Measurements from ENCODE around the gene CCNY. TPM values are rescaled to one million over a fixed set of nuclear protein-coding genes. Genes with fewer than 3 reads are reported as not detected.

Gene CCNY
- total RNA-seq, 1 donor, result 68.6 TPM

DNA sequence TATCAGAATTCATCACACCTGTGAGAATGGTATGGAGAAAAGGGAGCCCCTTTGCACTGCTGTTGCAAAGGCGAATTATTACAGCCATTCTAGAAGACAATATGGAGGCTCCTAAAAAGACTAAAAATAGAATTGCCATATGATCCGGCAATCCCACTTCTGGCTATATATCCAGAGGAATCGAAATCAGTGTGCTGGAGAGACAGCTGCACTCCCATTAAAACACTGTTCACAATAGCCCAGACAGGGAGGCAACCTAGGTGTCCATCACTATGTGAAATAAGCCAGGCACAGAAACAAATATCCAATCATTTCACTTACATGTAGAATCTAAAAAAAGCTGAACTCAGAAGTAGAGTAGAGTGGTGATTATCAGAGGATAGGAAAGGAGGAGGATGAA lies 242.8 kb downstream of the CCNY start:
- Histone ChIP-seq H3K4me1 (ENCODE audit: insufficient read depth, low read length) (no peaks in the 10 kb centered on the region), H3K9me3 (ENCODE audit: low read depth, low read length) (no peaks in the 10 kb centered on the region), H3K4me3 (ENCODE audit: low read length) (no peak overlapping the region), H3K27me3 (ENCODE audit: insufficient read depth, low read length) (no peaks in the 10 kb centered on the region)

DNA sequence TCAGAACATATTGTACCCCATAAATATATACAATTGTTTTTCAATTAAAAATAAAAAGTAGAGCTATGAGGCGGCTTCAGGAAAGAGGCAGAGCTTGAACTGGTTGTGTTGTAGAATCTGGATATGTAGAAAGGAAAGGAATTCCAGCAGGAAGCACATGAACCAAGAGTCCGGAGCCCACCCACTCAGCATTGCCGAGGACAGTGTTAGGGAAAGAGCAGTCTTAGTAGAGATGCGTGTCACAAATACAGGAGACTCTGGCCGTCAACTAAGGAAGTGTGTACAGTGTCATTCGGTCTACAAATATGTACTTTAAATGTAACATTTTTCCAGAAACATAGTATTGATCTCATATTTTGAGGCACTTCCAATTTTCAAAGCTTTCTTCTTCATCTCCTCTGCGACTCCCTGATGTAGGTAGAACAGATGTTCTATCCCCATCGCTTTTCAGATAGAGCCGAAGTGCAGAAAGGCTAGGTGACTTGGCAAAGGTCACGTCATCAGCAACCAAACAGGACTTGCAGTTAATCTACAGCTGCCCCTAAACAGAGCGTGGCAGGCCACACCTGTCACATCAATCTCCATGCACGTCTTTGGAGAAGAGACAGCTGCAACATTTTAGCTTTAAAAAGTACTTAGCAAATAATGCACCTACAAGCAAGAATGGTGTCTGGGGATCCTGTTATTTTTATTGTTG lies 243.6 kb downstream of the CCNY start:
- no peak overlapping the region for H3K4me3 ChIP-seq (ENCODE audit: low read length)

DNA sequence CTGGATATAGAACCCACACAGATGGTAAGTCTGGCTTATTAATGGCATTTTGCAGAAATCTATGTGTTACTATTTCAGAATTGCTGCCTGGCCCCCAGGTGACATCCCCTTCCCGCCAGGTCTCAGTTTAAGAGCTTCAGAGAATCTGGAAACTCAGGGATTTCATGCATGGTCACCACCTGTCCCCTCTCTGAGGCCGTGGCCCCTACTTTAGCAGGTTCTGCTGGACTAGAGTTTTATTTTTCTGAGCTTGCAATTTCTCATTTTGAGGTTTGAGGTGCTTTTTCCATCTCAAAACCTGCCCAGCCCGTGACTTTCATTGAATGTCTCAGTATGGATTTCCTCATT lies 244.1 kb downstream of the CCNY start:
- H3K9me3 ChIP-seq (ENCODE audit: low read depth, low read length), result no peaks in the 10 kb centered on the region
- H3K4me3 ChIP-seq (ENCODE audit: low read length), result no peak overlapping the region

More for the DNA sequence above, 243.6 kb downstream of the CCNY start:
- Histone ChIP-seq H3K9me3 (ENCODE audit: low read depth, low read length) (no peaks in the 10 kb centered on the region), H3K4me1 (ENCODE audit: insufficient read depth, low read length) (no peaks in the 10 kb centered on the region), H3K27me3 (ENCODE audit: insufficient read depth, low read length) (no peaks in the 10 kb centered on the region)

DNA sequence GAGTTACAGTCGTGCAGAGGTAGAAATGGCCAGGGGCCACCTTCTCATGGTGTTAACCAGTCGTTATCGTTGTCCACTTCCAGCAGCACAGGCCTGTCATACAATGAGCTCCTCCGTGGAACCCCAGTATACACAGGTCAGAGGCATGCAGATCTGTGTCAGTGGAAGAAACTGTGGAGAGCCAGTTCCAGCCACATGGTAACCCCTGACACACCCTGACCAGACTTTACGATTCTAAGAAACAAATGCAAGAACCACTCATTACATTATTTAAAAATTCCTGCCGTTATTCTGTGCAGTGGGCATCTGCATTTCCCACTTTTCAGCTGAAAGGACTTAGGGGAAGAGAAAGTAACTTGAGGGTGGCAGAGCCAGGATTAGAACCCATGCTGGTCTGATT lies 245.3 kb downstream of the CCNY start:
- no peak overlapping the region for H3K4me3 ChIP-seq (ENCODE audit: low read length)
- no peaks in the 10 kb centered on the region for H3K27me3 ChIP-seq (ENCODE audit: insufficient read depth, low read length)
- no peaks in the 10 kb centered on the region for H3K4me1 ChIP-seq (ENCODE audit: insufficient read depth, low read length)
- no peaks in the 10 kb centered on the region for H3K9me3 ChIP-seq (ENCODE audit: low read depth, low read length)

More for the DNA sequence above, 244.1 kb downstream of the CCNY start:
- Histone ChIP-seq H3K27me3 (ENCODE audit: insufficient read depth, low read length) (no peaks in the 10 kb centered on the region), H3K4me1 (ENCODE audit: insufficient read depth, low read length) (no peaks in the 10 kb centered on the region)

DNA sequence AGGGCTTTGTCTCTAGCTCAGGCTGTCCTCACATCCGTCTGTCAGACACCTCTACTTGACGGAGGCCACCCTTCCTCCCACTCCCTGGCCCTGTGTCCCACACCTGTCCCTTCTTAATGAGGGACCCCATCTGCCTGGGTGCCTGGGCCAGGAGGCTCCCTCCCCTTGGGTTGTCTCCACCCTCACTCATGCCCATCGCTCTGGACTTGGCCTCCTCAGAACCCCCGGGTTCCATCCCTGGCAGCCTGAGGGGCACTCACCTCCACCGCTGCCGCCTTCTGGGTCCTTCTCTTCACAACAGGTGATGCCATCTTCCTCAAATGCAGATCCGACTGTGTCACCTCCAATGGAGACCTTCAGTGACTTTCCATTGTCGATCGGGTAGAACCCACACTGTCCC lies 248.6 kb downstream of the CCNY start:
- no peak overlapping the region for H3K4me3 ChIP-seq (ENCODE audit: low read length)
- no peaks in the 10 kb centered on the region for H3K27me3 ChIP-seq (ENCODE audit: insufficient read depth, low read length)

DNA sequence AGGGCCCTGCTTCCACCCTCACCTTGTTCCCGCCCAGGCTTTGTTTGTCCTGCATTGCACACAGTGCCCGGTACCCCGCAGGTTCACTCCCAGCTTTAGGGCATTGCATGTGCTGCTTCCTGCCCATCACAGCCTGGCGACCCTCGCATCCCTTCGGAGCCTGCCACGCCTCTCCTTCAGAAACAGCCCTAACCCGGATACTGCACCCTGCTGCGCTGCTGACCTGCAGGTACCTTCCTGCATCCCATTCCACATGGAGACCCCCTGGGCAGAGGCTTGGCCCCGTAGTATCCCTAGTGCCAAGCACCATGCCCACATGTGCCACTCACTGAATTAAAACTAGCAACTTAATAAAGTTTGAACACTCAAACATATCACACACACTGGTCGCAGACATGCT lies 249.0 kb downstream of the CCNY start:
- Histone ChIP-seq H3K4me1 (ENCODE audit: insufficient read depth, low read length) (no peaks in the 10 kb centered on the region), H3K9me3 (ENCODE audit: low read depth, low read length) (no peaks in the 10 kb centered on the region), H3K4me3 (ENCODE audit: low read length) (no peak overlapping the region), H3K27me3 (ENCODE audit: insufficient read depth, low read length) (no peaks in the 10 kb centered on the region)

More for the DNA sequence above, 248.6 kb downstream of the CCNY start:
- Histone ChIP-seq H3K4me1 (ENCODE audit: insufficient read depth, low read length) (no peaks in the 10 kb centered on the region), H3K9me3 (ENCODE audit: low read depth, low read length) (no peaks in the 10 kb centered on the region)

DNA sequence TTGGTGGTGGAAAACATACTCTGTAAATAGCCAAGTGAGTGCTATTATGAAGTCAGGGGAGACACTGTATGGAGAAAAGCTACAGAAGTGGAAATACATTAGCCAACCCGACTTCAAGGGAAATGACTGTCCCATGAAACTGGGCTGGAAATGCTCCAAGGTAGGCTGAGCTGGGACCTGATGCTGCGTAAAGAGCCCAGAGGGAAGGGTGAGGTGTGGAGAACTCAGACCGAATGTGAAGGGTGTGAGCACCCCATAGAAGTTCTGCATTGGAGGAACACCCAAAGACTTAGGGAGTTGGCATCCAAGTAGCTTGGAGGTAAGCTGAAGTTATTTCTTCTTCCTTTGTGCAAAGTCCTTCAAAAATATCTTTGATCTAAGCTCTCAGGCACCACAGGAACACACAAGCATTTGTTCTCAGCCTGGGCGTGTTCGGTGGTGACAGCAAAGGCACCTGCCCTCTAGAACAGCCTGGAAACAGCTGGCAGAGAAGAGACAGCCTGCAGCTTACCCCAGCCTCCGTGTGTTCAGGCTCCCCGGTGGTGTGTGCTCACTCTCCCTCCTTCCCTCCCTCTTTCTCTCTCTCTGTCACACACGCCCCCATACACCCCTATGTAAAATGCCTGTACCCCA lies 249.7 kb downstream of the CCNY start:
- Histone ChIP-seq H3K27me3 (ENCODE audit: insufficient read depth, low read length) (no peaks in the 10 kb centered on the region), H3K4me1 (ENCODE audit: insufficient read depth, low read length) (no peaks in the 10 kb centered on the region), H3K4me3 (ENCODE audit: low read length) (no peak overlapping the region), H3K9me3 (ENCODE audit: low read depth, low read length) (peaks cover under 1% of the 10 kb centered on the region)

DNA sequence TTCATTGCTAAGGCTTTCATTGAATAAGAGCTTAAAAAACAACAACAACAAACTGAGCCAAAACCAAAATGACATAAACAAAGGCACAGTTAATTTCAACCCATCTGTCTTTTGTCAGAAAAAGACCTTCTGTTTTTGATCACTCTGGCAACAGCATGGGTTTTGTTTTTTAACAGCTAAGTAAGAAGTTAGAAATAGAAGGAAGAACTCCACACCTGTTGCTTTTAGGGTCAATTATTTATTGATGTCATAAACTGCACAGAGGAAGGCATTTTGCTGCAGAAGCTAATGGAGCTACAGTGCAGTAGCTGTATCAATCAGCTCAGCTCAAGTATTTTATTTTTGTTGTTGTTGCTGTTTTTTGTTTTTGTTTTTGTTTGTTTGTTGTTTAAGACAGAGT lies 252.5 kb downstream of the CCNY start:
- H3K4me1 ChIP-seq (ENCODE audit: insufficient read depth, low read length), result no peaks in the 10 kb centered on the region
- H3K4me3 ChIP-seq (ENCODE audit: low read length), result no peak overlapping the region
- H3K9me3 ChIP-seq (ENCODE audit: low read depth, low read length), result peaks cover 6% of the 10 kb centered on the region
- no peaks in the 10 kb centered on the region for H3K27me3 ChIP-seq (ENCODE audit: insufficient read depth, low read length)

DNA sequence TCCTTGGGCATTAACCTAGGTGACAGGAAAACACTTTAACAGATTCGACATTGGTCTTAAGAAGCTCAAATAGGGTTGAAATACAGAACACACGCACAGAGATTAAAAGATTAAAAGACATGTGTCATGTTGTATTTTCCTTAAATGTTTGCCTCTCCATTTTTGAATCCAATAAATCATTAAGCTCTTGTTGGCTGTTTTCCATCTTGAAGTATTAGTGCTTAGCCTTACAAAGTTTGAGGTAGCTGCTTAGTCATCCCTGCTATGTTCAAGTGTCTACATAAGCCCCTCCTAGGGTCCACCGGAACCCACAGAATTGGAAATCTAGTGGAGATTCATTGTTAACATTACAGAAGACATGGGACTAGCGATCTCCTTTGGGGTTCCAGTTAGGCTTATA lies 256.1 kb downstream of the CCNY start:
- Histone ChIP-seq H3K9me3 (ENCODE audit: low read depth, low read length) (peaks cover 6% of the 10 kb centered on the region), H3K4me1 (ENCODE audit: insufficient read depth, low read length) (no peaks in the 10 kb centered on the region), H3K4me3 (ENCODE audit: low read length) (no peak overlapping the region), H3K27me3 (ENCODE audit: insufficient read depth, low read length) (no peaks in the 10 kb centered on the region)

DNA sequence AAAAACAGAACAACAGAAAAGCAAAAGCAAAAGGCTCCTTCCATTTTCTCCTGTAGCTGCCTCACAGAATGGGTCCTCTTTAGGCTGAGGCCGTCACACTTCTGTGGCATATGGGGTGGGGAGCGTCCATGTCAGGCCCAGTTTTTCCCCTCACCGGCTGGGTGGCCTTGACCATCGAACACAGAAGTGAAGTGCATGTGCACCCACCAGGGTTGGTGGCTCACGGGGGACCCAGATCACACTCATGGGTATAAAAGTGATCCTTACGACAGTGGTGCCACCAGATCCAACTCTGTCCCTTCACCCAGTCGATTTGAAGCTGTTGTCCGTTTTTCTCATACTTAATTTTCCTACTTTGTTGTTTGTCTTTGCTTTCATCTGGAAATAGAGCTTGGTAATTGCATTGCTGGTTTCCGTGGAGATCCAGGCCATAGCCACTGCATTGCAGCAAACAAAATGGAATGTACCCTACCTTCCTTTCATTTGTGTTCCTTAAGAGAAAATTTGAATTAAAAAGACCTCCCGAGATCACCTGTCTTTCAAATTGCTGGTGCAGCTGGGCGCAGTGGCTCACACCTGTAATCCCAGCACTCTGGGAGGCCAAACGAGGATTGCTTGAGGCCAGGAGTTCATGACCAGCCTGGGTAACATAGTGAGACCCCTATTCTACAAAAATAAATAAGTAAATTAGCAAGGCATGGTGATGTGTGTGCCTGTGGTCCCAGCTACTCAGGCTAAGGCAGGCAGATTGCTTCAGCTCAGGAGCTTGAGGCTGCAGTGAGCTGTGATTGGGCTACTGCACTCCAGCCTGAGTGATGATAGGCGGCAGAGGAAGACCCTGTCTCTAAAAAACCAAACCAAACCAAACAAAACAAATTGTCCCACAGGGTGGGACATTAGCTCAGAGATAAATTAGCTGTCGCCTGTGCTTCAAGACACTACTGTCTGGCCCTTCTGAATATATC lies 258.1 kb downstream of the CCNY start:
- Histone ChIP-seq H3K9me3 (ENCODE audit: low read depth, low read length) (peaks cover 6% of the 10 kb centered on the region), H3K27me3 (ENCODE audit: insufficient read depth, low read length) (no peaks in the 10 kb centered on the region), H3K4me1 (ENCODE audit: insufficient read depth, low read length) (no peaks in the 10 kb centered on the region), H3K4me3 (ENCODE audit: low read length) (no peak overlapping the region)

DNA sequence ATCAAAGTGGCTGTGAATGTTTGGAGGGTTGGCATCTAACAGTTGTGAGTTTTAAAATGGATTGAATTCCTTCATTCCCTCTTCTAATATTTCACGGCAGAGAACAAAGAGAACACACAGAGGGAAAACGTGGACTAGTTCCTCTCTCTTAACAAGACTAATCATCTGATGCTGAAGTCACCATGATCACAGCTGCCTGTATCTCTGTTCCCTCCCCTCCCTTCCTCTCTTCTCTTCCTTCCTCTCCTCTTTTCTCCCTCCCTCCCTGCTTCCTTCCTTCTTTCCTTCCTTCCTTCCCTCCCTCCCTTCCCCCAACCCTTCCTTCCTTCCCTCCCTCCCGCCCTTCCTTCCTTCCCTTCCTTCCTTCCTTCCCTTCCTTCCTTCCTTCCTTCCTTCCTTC lies 258.8 kb downstream of the CCNY start:
- no peaks in the 10 kb centered on the region for H3K4me1 ChIP-seq (ENCODE audit: insufficient read depth, low read length)
- H3K9me3 ChIP-seq (ENCODE audit: low read depth, low read length), result peaks cover 6% of the 10 kb centered on the region
- H3K27me3 ChIP-seq (ENCODE audit: insufficient read depth, low read length), result no peaks in the 10 kb centered on the region
- no peak overlapping the region for H3K4me3 ChIP-seq (ENCODE audit: low read length)

DNA sequence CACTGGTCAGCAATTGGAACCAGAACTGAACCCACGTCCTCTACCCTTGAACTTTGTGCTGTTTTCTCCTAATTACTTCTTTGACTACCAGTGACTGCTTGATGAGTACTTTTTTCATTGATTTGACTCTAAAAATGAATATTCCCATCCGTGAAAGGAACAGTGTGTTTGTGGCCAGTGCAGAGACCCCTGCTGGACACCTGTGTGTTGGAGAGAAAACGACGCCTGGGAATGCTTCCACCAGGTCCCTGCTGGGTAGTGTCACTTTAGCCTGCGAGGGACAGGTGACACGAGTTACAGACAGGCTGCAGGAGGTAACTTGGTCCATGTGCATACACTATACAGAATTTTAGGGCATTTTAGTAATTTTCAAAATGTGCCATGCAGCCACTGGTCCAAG lies 262.1 kb downstream of the CCNY start:
- no peaks in the 10 kb centered on the region for H3K4me1 ChIP-seq (ENCODE audit: insufficient read depth, low read length)
- no peak overlapping the region for H3K4me3 ChIP-seq (ENCODE audit: low read length)
- no peaks in the 10 kb centered on the region for H3K9me3 ChIP-seq (ENCODE audit: low read depth, low read length)
- H3K27me3 ChIP-seq (ENCODE audit: insufficient read depth, low read length), result no peaks in the 10 kb centered on the region

DNA sequence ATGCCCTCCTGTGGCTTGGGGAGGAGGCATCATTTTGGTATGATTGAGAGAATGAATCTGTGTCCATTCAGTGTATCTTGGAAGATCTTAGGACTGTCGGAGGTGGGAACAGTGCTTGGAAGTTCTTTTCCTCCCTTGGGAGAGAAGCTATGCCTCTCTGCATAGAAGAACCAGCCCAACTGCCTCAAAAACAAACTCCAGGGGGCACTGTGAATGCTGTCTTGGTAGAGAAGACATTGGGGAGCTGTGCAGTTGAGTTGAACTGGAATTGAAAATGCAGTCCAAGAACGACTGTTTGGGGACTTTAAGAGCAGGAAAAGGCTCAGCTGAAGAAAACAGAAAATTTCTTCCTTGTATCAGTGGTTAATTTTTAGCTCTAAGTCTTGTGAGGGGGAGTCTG lies 263.9 kb downstream of the CCNY start:
- H3K4me1 ChIP-seq (ENCODE audit: insufficient read depth, low read length), result no peaks in the 10 kb centered on the region
- no peak overlapping the region for H3K4me3 ChIP-seq (ENCODE audit: low read length)

DNA sequence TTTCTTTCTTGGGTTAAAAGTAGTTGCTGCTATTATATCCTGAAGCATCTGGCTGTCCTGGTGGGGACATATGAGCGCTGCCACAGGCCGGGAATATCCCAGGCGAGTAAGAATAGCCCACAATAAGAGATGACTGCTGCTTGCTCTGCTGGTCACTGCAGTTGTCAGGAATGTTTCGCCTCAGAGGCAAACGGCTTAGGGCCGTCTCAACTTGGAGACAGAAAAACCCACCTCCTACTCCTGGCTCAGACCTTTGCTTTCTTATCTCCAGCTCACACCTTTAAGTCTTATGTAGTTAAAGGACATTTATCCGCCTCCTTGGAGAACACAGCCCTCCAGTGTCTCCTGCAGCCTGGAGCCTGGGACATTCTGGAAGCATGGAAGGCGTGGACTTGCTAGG lies 268.9 kb downstream of the CCNY start, which contains the start of gene GJD4:
Gene GJD4, plus strand, starts transcription at position 151 of the 400 bp plus-strand sequence. Its CDS starts 227 bp downstream, at position 378.
- Histone ChIP-seq H3K4me3 (ENCODE audit: low read length) (no peak within 1 kb of the TSS), H3K27me3 (ENCODE audit: insufficient read depth, low read length) (peaks cover 39% of the 10 kb centered on the region), H3K9me3 (ENCODE audit: low read depth, low read length) (no peaks in the 10 kb centered on the region)

More for the DNA sequence above, 263.9 kb downstream of the CCNY start:
- Histone ChIP-seq H3K9me3 (ENCODE audit: low read depth, low read length) (no peaks in the 10 kb centered on the region), H3K27me3 (ENCODE audit: insufficient read depth, low read length) (no peaks in the 10 kb centered on the region)

DNA sequence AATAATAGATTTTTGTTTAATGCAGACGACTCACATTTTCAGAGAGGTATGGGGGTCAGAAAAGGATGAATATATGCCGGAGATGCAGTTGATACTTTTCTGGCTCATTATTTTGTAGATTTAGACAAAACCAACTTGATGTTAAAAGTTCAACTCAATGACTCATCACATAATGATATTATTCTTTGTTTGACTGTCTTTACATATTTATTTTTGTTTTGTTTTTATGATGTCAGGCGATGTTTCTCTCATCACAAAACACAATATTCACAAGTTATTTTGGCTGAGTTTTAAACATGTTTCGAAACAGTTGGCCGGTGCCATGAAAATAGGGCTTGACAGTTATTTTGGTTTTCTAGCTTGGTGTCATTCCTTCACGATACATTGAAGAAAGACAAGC lies 270.1 kb downstream of the CCNY start:
- H3K4me1 ChIP-seq (ENCODE audit: insufficient read depth, low read length), result no peaks in the 10 kb centered on the region
- no peak overlapping the region for H3K4me3 ChIP-seq (ENCODE audit: low read length)
- peaks cover 43% of the 10 kb centered on the region for H3K27me3 ChIP-seq (ENCODE audit: insufficient read depth, low read length)
- no peaks in the 10 kb centered on the region for H3K9me3 ChIP-seq (ENCODE audit: low read depth, low read length)

More for the DNA sequence above, 268.9 kb downstream of the CCNY start, which contains the start of gene GJD4:
- H3K4me1 ChIP-seq (ENCODE audit: insufficient read depth, low read length), result no peaks in the 10 kb centered on the region

All from mononuclear cell (primary cell).